Measurements from ENCODE around the gene CUL3.
A peak's percentile ranks its signal among the peaks of the same experiment; 100 is the strongest.

CUL3 gene

GRCh38 chr2:224429441-224429810 is 155.7 kb downstream of the CUL3 start:
- 30% methylated on average over 2 of the region's 2 CpGs for WGBS

GRCh38 chr2:224428787-224429440 is 156.2 kb downstream of the CUL3 start:
- H3K4me2 ChIP-seq (ENCODE audit: low read length, poor library complexity, severe bottlenecking): no peak overlapping the region
- no peak overlapping the region for H3K18ac ChIP-seq (ENCODE audit: low read depth in 1 of 2, low read length in 2 of 2)
- H3K9ac ChIP-seq (ENCODE audit: low read length): no peak overlapping the region
- no peak overlapping the region for H2BK120ac ChIP-seq (ENCODE audit: low read depth, low read length)
- no peaks in the 10 kb centered on the region for H3K9me3 ChIP-seq (ENCODE audit: control insufficient read depth, low read length)
- peak overlapping the region in 1 of 2 experiments; percentile 26 for H3K23ac ChIP-seq (ENCODE audit: low read length in 2 of 2)
- no peak overlapping the region for H3K27ac ChIP-seq (ENCODE audit: low read length, poor library complexity, severe bottlenecking)
- no peaks in the 10 kb centered on the region for H3K4me1 ChIP-seq (ENCODE audit: control insufficient read depth, insufficient read depth, low read depth, low read length)
- no peak for DNase-seq
- no peak overlapping the region for H4K8ac ChIP-seq (ENCODE audit: low read length)
- no peaks in the 10 kb centered on the region for H3K79me1 ChIP-seq (replicated peaks; ENCODE audit: low read length, poor library complexity, severe bottlenecking)
- H4K91ac ChIP-seq (ENCODE audit: low read length): no peak overlapping the region
- no peak overlapping the region for H2BK5ac ChIP-seq (ENCODE audit: low read depth, low read length, poor library complexity, severe bottlenecking)
- H3K27me3 ChIP-seq (ENCODE audit: control insufficient read depth in 1 of 2, insufficient read depth in 1 of 2, low read length in 2 of 2): peaks cover 0 to 11% of the 10 kb centered on the region in 2 experiments
- H2BK12ac ChIP-seq (ENCODE audit: low read length in 2 of 2): no peak overlapping the region
- no peak overlapping the region for H2BK15ac ChIP-seq (ENCODE audit: low read depth, poor library complexity, severe bottlenecking)
- no peak overlapping the region for H2AFZ ChIP-seq (ENCODE audit: low read depth, low read length)
- 57% methylated on average over 3 of the region's 3 CpGs for WGBS
- no peaks in the 10 kb centered on the region for H3K36me3 ChIP-seq (ENCODE audit: control insufficient read depth in 1 of 2, insufficient read depth in 2 of 2, low read depth in 1 of 2, low read length in 2 of 2)
- no peak overlapping the region for H2AK5ac ChIP-seq (ENCODE audit: low read length, severe bottlenecking)
- no peak overlapping the region for H3K4me3 ChIP-seq (ENCODE audit: insufficient read depth in 1 of 2, low read depth in 1 of 2, low read length in 2 of 2)
- no peak overlapping the region for H3K4ac ChIP-seq (ENCODE audit: low read depth in 1 of 2, low read length in 2 of 2)
- no peak overlapping the region for H3K14ac ChIP-seq (ENCODE audit: low read length in 2 of 2)

More at GRCh38 chr2:224429441-224429810, 155.7 kb downstream of the CUL3 start:
- H2BK5ac ChIP-seq (ENCODE audit: low read depth, low read length, poor library complexity, severe bottlenecking): no peak overlapping the region
- no peak overlapping the region for H2BK120ac ChIP-seq (ENCODE audit: low read depth, low read length)
- no peak overlapping the region for H3K4me3 ChIP-seq (ENCODE audit: insufficient read depth in 1 of 2, low read depth in 1 of 2, low read length in 2 of 2)
- H3K36me3 ChIP-seq (ENCODE audit: control insufficient read depth in 1 of 2, insufficient read depth in 2 of 2, low read depth in 1 of 2, low read length in 2 of 2): no peaks in the 10 kb centered on the region
- no peak overlapping the region for H4K91ac ChIP-seq (ENCODE audit: low read length)
- no peak overlapping the region for H3K4me2 ChIP-seq (ENCODE audit: low read length, poor library complexity, severe bottlenecking)
- no peak for DNase-seq
- no peak overlapping the region for H3K4ac ChIP-seq (ENCODE audit: low read depth in 1 of 2, low read length in 2 of 2)
- H2AFZ ChIP-seq (ENCODE audit: low read depth, low read length): no peak overlapping the region
- H3K23ac ChIP-seq (ENCODE audit: low read length in 2 of 2): no peak overlapping the region
- H3K27ac ChIP-seq (ENCODE audit: low read length, poor library complexity, severe bottlenecking): no peak overlapping the region
- no peaks in the 10 kb centered on the region for H3K9me3 ChIP-seq (ENCODE audit: control insufficient read depth, low read length)
- H2BK12ac ChIP-seq (ENCODE audit: low read length in 2 of 2): no peak overlapping the region
- no peaks in the 10 kb centered on the region for H3K79me1 ChIP-seq (replicated peaks; ENCODE audit: low read length, poor library complexity, severe bottlenecking)
- no peak overlapping the region for H3K9ac ChIP-seq (ENCODE audit: low read length)
- H3K18ac ChIP-seq (ENCODE audit: low read depth in 1 of 2, low read length in 2 of 2): no peak overlapping the region
- H4K8ac ChIP-seq (ENCODE audit: low read length): no peak overlapping the region
- no peak overlapping the region for H3K14ac ChIP-seq (ENCODE audit: low read length in 2 of 2)
- H3K27me3 ChIP-seq (ENCODE audit: control insufficient read depth in 1 of 2, insufficient read depth in 1 of 2, low read length in 2 of 2): peaks cover 0 to 11% of the 10 kb centered on the region in 2 experiments
- H2BK15ac ChIP-seq (ENCODE audit: low read depth, poor library complexity, severe bottlenecking): no peak overlapping the region
- no peaks in the 10 kb centered on the region for H3K4me1 ChIP-seq (ENCODE audit: control insufficient read depth, insufficient read depth, low read depth, low read length)
- no peak overlapping the region for H2AK5ac ChIP-seq (ENCODE audit: low read length, severe bottlenecking)

DNA sequence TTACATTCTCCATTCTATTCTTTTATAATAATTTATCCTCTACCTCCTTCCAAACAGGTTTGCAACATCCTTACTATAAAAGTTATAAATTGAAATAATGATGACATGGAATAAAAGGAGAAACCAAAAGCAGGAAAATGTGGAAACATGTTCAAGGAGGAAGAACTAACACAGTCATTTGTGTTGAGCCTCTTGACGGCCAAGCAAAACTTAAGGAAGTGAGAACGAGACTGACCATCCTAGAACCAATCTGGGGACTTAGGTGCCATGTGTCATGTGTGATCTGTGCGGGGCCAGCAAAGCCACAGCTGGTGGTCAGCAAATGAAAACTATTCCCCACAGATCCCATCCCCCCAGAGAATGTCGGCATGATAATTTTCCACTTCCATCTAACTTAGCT is 157.7 kb downstream of the CUL3 start:
- H4K8ac ChIP-seq (ENCODE audit: low read length): no peak overlapping the region
- DNase-seq: no peak
- H3K27ac ChIP-seq (ENCODE audit: low read length, poor library complexity, severe bottlenecking): no peak overlapping the region
- H3K4me1 ChIP-seq (ENCODE audit: control insufficient read depth, insufficient read depth, low read depth, low read length): no peaks in the 10 kb centered on the region
- H3K79me1 ChIP-seq (replicated peaks; ENCODE audit: low read length, poor library complexity, severe bottlenecking): no peaks in the 10 kb centered on the region
- no peak overlapping the region for H2AFZ ChIP-seq (ENCODE audit: low read depth, low read length)
- H3K23ac ChIP-seq (ENCODE audit: low read length in 2 of 2): no peak overlapping the region
- H2BK5ac ChIP-seq (ENCODE audit: low read depth, low read length, poor library complexity, severe bottlenecking): no peak overlapping the region
- H3K9ac ChIP-seq (ENCODE audit: low read length): no peak overlapping the region
- no peak overlapping the region for H2BK15ac ChIP-seq (ENCODE audit: low read depth, poor library complexity, severe bottlenecking)
- no peak overlapping the region for H3K4me2 ChIP-seq (ENCODE audit: low read length, poor library complexity, severe bottlenecking)
- H3K36me3 ChIP-seq (ENCODE audit: control insufficient read depth in 1 of 2, insufficient read depth in 2 of 2, low read depth in 1 of 2, low read length in 2 of 2): no peaks in the 10 kb centered on the region
- H3K4me3 ChIP-seq (ENCODE audit: insufficient read depth in 1 of 2, low read depth in 1 of 2, low read length in 2 of 2): no peak overlapping the region
- H2BK120ac ChIP-seq (ENCODE audit: low read depth, low read length): no peak overlapping the region
- H3K4ac ChIP-seq (ENCODE audit: low read depth in 1 of 2, low read length in 2 of 2): no peak overlapping the region
- H3K18ac ChIP-seq (ENCODE audit: low read depth in 1 of 2, low read length in 2 of 2): no peak overlapping the region
- H2AK5ac ChIP-seq (ENCODE audit: low read length, severe bottlenecking): no peak overlapping the region
- no peak overlapping the region for H3K14ac ChIP-seq (ENCODE audit: low read length in 2 of 2)
- peaks cover 0 to 11% of the 10 kb centered on the region in 2 experiments for H3K27me3 ChIP-seq (ENCODE audit: control insufficient read depth in 1 of 2, insufficient read depth in 1 of 2, low read length in 2 of 2)
- no peak overlapping the region for H2BK12ac ChIP-seq (ENCODE audit: low read length in 2 of 2)
- H3K9me3 ChIP-seq (ENCODE audit: control insufficient read depth, low read length): no peaks in the 10 kb centered on the region
- H4K91ac ChIP-seq (ENCODE audit: low read length): no peak overlapping the region
- WGBS: 91% methylated on average over 3 of the region's 4 CpGs

- H3K4ac ChIP-seq (ENCODE audit: low read depth in 1 of 2, low read length in 2 of 2): no peak overlapping the region
- 65% methylated on average over 2 of the region's 3 CpGs for WGBS
- no peaks in the 10 kb centered on the region for H3K9me3 ChIP-seq (ENCODE audit: control insufficient read depth, low read length)
- no peak overlapping the region for H4K8ac ChIP-seq (ENCODE audit: low read length)
- no peak overlapping the region for H2AK5ac ChIP-seq (ENCODE audit: low read length, severe bottlenecking)
- H3K79me1 ChIP-seq (replicated peaks; ENCODE audit: low read length, poor library complexity, severe bottlenecking): no peaks in the 10 kb centered on the region
- H2BK12ac ChIP-seq (ENCODE audit: low read length in 2 of 2): no peak overlapping the region
- H2BK15ac ChIP-seq (ENCODE audit: low read depth, poor library complexity, severe bottlenecking): no peak overlapping the region
- no peak overlapping the region for H3K4me3 ChIP-seq (ENCODE audit: insufficient read depth in 1 of 2, low read depth in 1 of 2, low read length in 2 of 2)
- H3K23ac ChIP-seq (ENCODE audit: low read length in 2 of 2): no peak overlapping the region
- no peak overlapping the region for H3K27ac ChIP-seq (ENCODE audit: low read length, poor library complexity, severe bottlenecking)
- no peak overlapping the region for H3K18ac ChIP-seq (ENCODE audit: low read depth in 1 of 2, low read length in 2 of 2)
- peaks cover 0 to 11% of the 10 kb centered on the region in 2 experiments for H3K27me3 ChIP-seq (ENCODE audit: control insufficient read depth in 1 of 2, insufficient read depth in 1 of 2, low read length in 2 of 2)
- no peaks in the 10 kb centered on the region for H3K36me3 ChIP-seq (ENCODE audit: control insufficient read depth in 1 of 2, insufficient read depth in 2 of 2, low read depth in 1 of 2, low read length in 2 of 2)
- no peak overlapping the region for H3K14ac ChIP-seq (ENCODE audit: low read length in 2 of 2)
- H2BK120ac ChIP-seq (ENCODE audit: low read depth, low read length): no peak overlapping the region
- no peak overlapping the region for H2BK5ac ChIP-seq (ENCODE audit: low read depth, low read length, poor library complexity, severe bottlenecking)
- no peak overlapping the region for H3K9ac ChIP-seq (ENCODE audit: low read length)
- no peak overlapping the region for H3K4me2 ChIP-seq (ENCODE audit: low read length, poor library complexity, severe bottlenecking)
- no peak for DNase-seq
- H4K91ac ChIP-seq (ENCODE audit: low read length): no peak overlapping the region
- H3K4me1 ChIP-seq (ENCODE audit: control insufficient read depth, insufficient read depth, low read depth, low read length): no peaks in the 10 kb centered on the region
- no peak overlapping the region for H2AFZ ChIP-seq (ENCODE audit: low read depth, low read length)
Measured at GRCh38 chr2:224426656-224427055, 158.5 kb downstream of the CUL3 start.

Data from mesenchymal stem cell (in vitro differentiated cells and primary cell).